Pancreas (tissue), 10 donors: Measurements from ENCODE around the gene TFAP2E. TPM values are rescaled to one million over a fixed set of nuclear protein-coding genes. Genes with fewer than 3 reads are reported as not detected.

Source experiments
- ATAC-seq, 4 donors: fragments of 200-7000 bp; cut with Tn5 transposase; one replicate each; pipeline versions ENCODE4 v1.8.0 to v1.9.1; 2020; ENCODE audit warnings: mild to moderate bottlenecking in 4 of 4, moderate library complexity in 4 of 4
- DNase-seq, 6 donors: peaks; one replicate each; pipeline ENCODE4 v3.0.0-alpha.2; 2020
- FAIRE-seq: peaks from 2 replicates; lab custom pipeline; 2012; peaks lifted over from hg19 to GRCh38; lab: Jason Lieb, UNC
- H3K27ac ChIP-seq, 4 donors: fragments of 200-600 bp; sonication (generic); 1 replicate in 3 of 4; 2 replicates in 1 of 4; pipeline versions ENCODE4 v1.5.0 to v1.8.0; 2020
- H3K27me3 ChIP-seq, 4 donors: fragments of 200-600 bp; one replicate each; pipeline ENCODE4 v1.8.0; 2021
- H3K36me3 ChIP-seq, 3 donors: fragments of 200-600 bp; sonication (generic) in 1 of 3; one replicate each; pipeline versions ENCODE4 v1.5.0 to v1.8.0; 2020 to 2021
- H3K4me1 ChIP-seq, 3 donors: fragments of 200-600 bp; one replicate each; pipeline ENCODE4 v1.8.0; 2021
- H3K4me3 ChIP-seq, 4 donors: fragments of 200-600 bp; sonication (generic) in 2 of 4; one replicate each; pipeline versions ENCODE4 v1.5.0 to v1.8.0; 2020 to 2021
- H3K9me3 ChIP-seq, 4 donors: fragments of 200-600 bp; one replicate each; pipeline ENCODE4 v1.8.0; 2021
- CTCF ChIP-seq, 4 donors: fragments of 200-600 bp; sonication (generic) in 3 of 4; IDR thresholded peaks; one replicate each; pipeline versions ENCODE4 v1.5.0 to v1.8.0; 2021; ENCODE audit warnings: antibody characterized with exemption in 4 of 4
- WGBS, 2 donors: extraction: QIAGEN DNeasy Blood & Tissue Kit; methylation state at CpG; one replicate each; pipeline ENCODE4 v1.1.7; 2013; 5-methylcytosine and 5-hydroxymethylcytosine counted together
- intact Hi-C, 3 donors: fragments of 100-400 bp; cut with DNase I; formaldehyde crosslinking; loops; one replicate each; pipeline versions ENCODE4 v1.11.1 to v1.14.2; 2022
- polyA plus RNA-seq, 2 donors: library from polyadenylated mRNA; stranded (reverse); fragments of 200-250 nt; gene quantifications; one replicate each; pipeline ENCODE4 v1.2.3, GENCODE V29; 2013
- total RNA-seq, 6 donors: library from RNA; stranded (reverse); fragmentation: NEBNext Ultra II Directional in 4 of 6; extraction: Animal tissue kit (Norgen Biotek cat#: 25700) in 4 of 6; gene quantifications; one replicate each; pipeline versions ENCODE4 v1.2.1 to v1.2.4, GENCODE V29; 2021 to 2023
- donor health status: healthy with polysubstance abuse.
- donor health status: DM: no; HTN: no; CAD: no; lungs with moderate emphysema.
- donor health status: DM: no; HTN: no; CAD: no.
- donor health status: control.
- donor health status: control.
- donor health status: Bipolar disorder and iron deficiency.
- donor health status: DM: yes; HTN: yes; CAD: no.
- donor health status: DM: no; HTN: no; CAD: no.
- donor health status: DM: no; HTN: no; CAD: no.
- donor health status: DM: yes; HTN: yes; CAD: no.

TFAP2E gene
- total and polyA plus RNA-seq, 8 donors = 0.08 to 2.0 (median 0.25) TPM

- FAIRE-seq = no peak
- intact Hi-C loops = no loop called here
- no peak overlapping the region for H3K4me3 ChIP-seq
Measured at GRCh38 chr1:35597870-35598269, 24.8 kb downstream of the TFAP2E start.

GRCh38 chr1:35598895-35599294, 25.8 kb downstream of the TFAP2E start:
- no peak for ATAC-seq
- no peaks in the 10 kb centered on the region for H3K4me1 ChIP-seq
- no peak overlapping the region for H3K4me3 ChIP-seq
- FAIRE-seq = no peak
- no peak for DNase-seq
- 68 to 78% methylated on average over 2 of the region's 2 CpGs for WGBS, 2 donors
- H3K9me3 ChIP-seq = no peaks in the 10 kb centered on the region
- intact Hi-C loops = no loop called here
- H3K27me3 ChIP-seq = no peaks in the 10 kb centered on the region
- TF ChIP-seq CTCF (IDR thresholded peaks at IDR 0.05) = no peak
- H3K27ac ChIP-seq = no peak overlapping the region
- H3K36me3 ChIP-seq = peaks cover 0 to 20% (median 8%) of the 10 kb centered on the region in 3 donors

More at GRCh38 chr1:35597870-35598269, 24.8 kb downstream of the TFAP2E start:
- 85 to 90% methylated on average over 5 of the region's 5 CpGs for WGBS, 2 donors
- no peaks in the 10 kb centered on the region for H3K27me3 ChIP-seq
- no peaks in the 10 kb centered on the region for H3K9me3 ChIP-seq
- DNase-seq = no peak
- peaks cover 0 to 12% (median 5%) of the 10 kb centered on the region in 3 donors for H3K36me3 ChIP-seq
- ATAC-seq = no peak
- H3K27ac ChIP-seq = no peak overlapping the region
- no peak for TF ChIP-seq CTCF (IDR thresholded peaks at IDR 0.05)
- H3K4me1 ChIP-seq = no peaks in the 10 kb centered on the region

- intact Hi-C loops = no loop called here
- Histone ChIP-seq H3K4me3 (no peak overlapping the region), H3K27ac (no peak overlapping the region), H3K27me3 (no peaks in the 10 kb centered on the region), H3K9me3 (no peaks in the 10 kb centered on the region), H3K36me3 (peaks cover 0 to 23% (median 8%) of the 10 kb centered on the region in 3 donors), H3K4me1 (no peaks in the 10 kb centered on the region)
- 89 to 94% methylated on average over 3 of the region's 3 CpGs for WGBS, 2 donors
- FAIRE-seq = no peak
- DNase-seq = no peak
- no peak for TF ChIP-seq CTCF (IDR thresholded peaks at IDR 0.05)
- no peak for ATAC-seq
Measured at GRCh38 chr1:35599411-35599810, 26.3 kb downstream of the TFAP2E start.

GRCh38 chr1:35600593-35600992, 27.5 kb downstream of the TFAP2E start:
- 95 to 100% methylated on average over 3 of the region's 3 CpGs for WGBS, 2 donors
- peaks cover 0 to 30% (median 16%) of the 10 kb centered on the region in 3 donors for H3K36me3 ChIP-seq
- ATAC-seq (no peak), DNase-seq (no peak), FAIRE-seq (no peak)
- H3K27ac ChIP-seq = no peak overlapping the region
- H3K9me3 ChIP-seq = no peaks in the 10 kb centered on the region
- intact Hi-C loops = no loop called here
- H3K27me3 ChIP-seq = no peaks in the 10 kb centered on the region
- TF ChIP-seq CTCF (IDR thresholded peaks at IDR 0.05) = no peak
- no peaks in the 10 kb centered on the region for H3K4me1 ChIP-seq
- no peak overlapping the region for H3K4me3 ChIP-seq

GRCh38 chr1:35603468-35603867, 30.4 kb downstream of the TFAP2E start:
- WGBS, 2 donors = 65 to 71% methylated on average over 3 of the region's 3 CpGs
- intact Hi-C loops = no loop called here
- no peak for ATAC-seq
- Histone ChIP-seq H3K36me3 (peaks cover 0 to 43% (median 24%) of the 10 kb centered on the region in 3 donors), H3K4me1 (no peaks in the 10 kb centered on the region), H3K9me3 (no peaks in the 10 kb centered on the region), H3K27ac (no peak overlapping the region), H3K27me3 (no peaks in the 10 kb centered on the region), H3K4me3 (no peak overlapping the region)
- no peak for DNase-seq
- no peak for FAIRE-seq
- no peak for TF ChIP-seq CTCF (IDR thresholded peaks at IDR 0.05)
